ENCODE results near the gene RRP36.

RRP36 gene

GRCh38 chr6:43058531-43058930 lies 37.1 kb downstream of the RRP36 start:
- Histone ChIP-seq H3K9me2 (ENCODE audit: low read depth, low read length) (no peaks in the 10 kb centered on the region), H4K20me1 (ENCODE audit: insufficient read depth, low read length) (no peaks in the 10 kb centered on the region), H3K4me2 (ENCODE audit: low read length) (peak overlapping the region; percentile 97), H3K4me3 (ENCODE audit: low read depth, low read length, poor library complexity, severe bottlenecking) (peak overlapping the region; percentile 96), H3K9me3 (ENCODE audit: low read length) (no peaks in the 10 kb centered on the region), H3K4me1 (ENCODE audit: insufficient read depth, low read length, severe bottlenecking) (peaks cover 30% of the 10 kb centered on the region), H3K27me3 (ENCODE audit: insufficient read depth, low read length) (no peaks in the 10 kb centered on the region), H3F3A (ENCODE audit: insufficient read depth, low read length) (no peaks in the 10 kb centered on the region), H3K9ac (ENCODE audit: low read length) (peak overlapping the region; percentile 97), H3K27ac (ENCODE audit: low read depth, low read length, poor library complexity, severe bottlenecking) (peak overlapping the region; percentile 4), H2AFZ (ENCODE audit: low read length) (no peak overlapping the region), H3K36me3 (ENCODE audit: insufficient read depth, low read length) (peaks cover 16% of the 10 kb centered on the region), H3K79me2 (ENCODE audit: insufficient read depth, low read length) (peaks cover 12% of the 10 kb centered on the region)
- no peak for TF ChIP-seq EZH2 (IDR thresholded peaks at IDR 0.05; ENCODE audit: borderline replicate concordance, low read length)

- H3K4me3 ChIP-seq (ENCODE audit: low read depth, low read length, poor library complexity, severe bottlenecking), result peak within 1 kb of the TSS; percentile 96
- H3K9me3 ChIP-seq (ENCODE audit: low read length), result no peaks in the 10 kb centered on the region
- peaks cover 12% of the 10 kb centered on the region for H3K79me2 ChIP-seq (ENCODE audit: insufficient read depth, low read length)
- TF ChIP-seq CTCF (IDR thresholded peaks at IDR 0.05; ENCODE audit: low read length) (no peak), EZH2 (IDR thresholded peaks at IDR 0.05; ENCODE audit: borderline replicate concordance, low read length) (no peak)
- H4K20me1 ChIP-seq (ENCODE audit: insufficient read depth, low read length), result no peaks in the 10 kb centered on the region
- H3K27me3 ChIP-seq (ENCODE audit: insufficient read depth, low read length), result no peaks in the 10 kb centered on the region
- H3K9me2 ChIP-seq (ENCODE audit: low read depth, low read length), result no peaks in the 10 kb centered on the region
- peaks cover 23% of the 10 kb centered on the region for H3K4me1 ChIP-seq (ENCODE audit: insufficient read depth, low read length, severe bottlenecking)
- peak within 1 kb of the TSS; percentile 97 for H3K9ac ChIP-seq (ENCODE audit: low read length)
- peaks cover 16% of the 10 kb centered on the region for H3K36me3 ChIP-seq (ENCODE audit: insufficient read depth, low read length)
- H2AFZ ChIP-seq (ENCODE audit: low read length), result no peak within 1 kb of the TSS
- H3F3A ChIP-seq (ENCODE audit: insufficient read depth, low read length), result no peaks in the 10 kb centered on the region
- H3K4me2 ChIP-seq (ENCODE audit: low read length), result peak within 1 kb of the TSS; percentile 100
- peak within 1 kb of the TSS; percentile 63 for H3K27ac ChIP-seq (ENCODE audit: low read depth, low read length, poor library complexity, severe bottlenecking)
These were observed 38.0 kb downstream of the RRP36 start, which contains the start of the genes KLC4 and MRPL2 for GRCh38 chr6:43059168-43060033. TSS of gene KLC4 (plus strand) at chr6:43059631. CDS start at chr6:43061336, 1,705 bp downstream. TSS of gene MRPL2 (minus strand) at chr6:43059434. CDS start at chr6:43059381, 53 bp downstream.

- H3K4me3 ChIP-seq (ENCODE audit: low read depth, low read length, poor library complexity, severe bottlenecking), result peak overlapping the region; percentile 96
These were observed 38.8 kb downstream of the RRP36 start for GRCh38 chr6:43060034-43060754.

More at GRCh38 chr6:43060034-43060754, 38.8 kb downstream of the RRP36 start:
- Histone ChIP-seq H4K20me1 (ENCODE audit: insufficient read depth, low read length) (no peaks in the 10 kb centered on the region), H2AFZ (ENCODE audit: low read length) (no peak overlapping the region), H3F3A (ENCODE audit: insufficient read depth, low read length) (no peaks in the 10 kb centered on the region), H3K9me2 (ENCODE audit: low read depth, low read length) (no peaks in the 10 kb centered on the region), H3K4me2 (ENCODE audit: low read length) (peak overlapping the region; percentile 100), H3K27ac (ENCODE audit: low read depth, low read length, poor library complexity, severe bottlenecking) (peak overlapping the region; percentile 63), H3K27me3 (ENCODE audit: insufficient read depth, low read length) (no peaks in the 10 kb centered on the region), H3K4me1 (ENCODE audit: insufficient read depth, low read length, severe bottlenecking) (peaks cover 20% of the 10 kb centered on the region), H3K9ac (ENCODE audit: low read length) (peak overlapping the region; percentile 97), H3K9me3 (ENCODE audit: low read length) (no peaks in the 10 kb centered on the region), H3K36me3 (ENCODE audit: insufficient read depth, low read length) (peaks cover 16% of the 10 kb centered on the region), H3K79me2 (ENCODE audit: insufficient read depth, low read length) (peaks cover 12% of the 10 kb centered on the region)
- TF ChIP-seq CTCF (IDR thresholded peaks at IDR 0.05; ENCODE audit: low read length) (no peak), EZH2 (IDR thresholded peaks at IDR 0.05; ENCODE audit: borderline replicate concordance, low read length) (no peak)

All from OCI-LY1 (cell line).